ENCODE results near the gene TMEM200B. TPM values are rescaled to one million over a fixed set of nuclear protein-coding genes. Genes with fewer than 3 reads are reported as not detected.

The TMEM200B gene
- total RNA-seq, 2 donors from 2014 or later, result 1.7 to 4.8 TPM

GRCh38 chr1:29145739-29146437 is 22.2 kb upstream of the TMEM200B start:
- Histone ChIP-seq H3K27me3 (no peaks in the 10 kb centered on the region), H3K36me3 (peaks cover 53% of the 10 kb centered on the region), H3K9me3 (no peaks in the 10 kb centered on the region), H3K4me1 (peaks cover 0 to 8% of the 10 kb centered on the region in 2 donors), H3K4me3 (no peak overlapping the region), H3K27ac (no peak overlapping the region)
- DNase-seq (ENCODE audit: low spot score), result no peak
- no peak for TF ChIP-seq CTCF (IDR thresholded peaks at IDR 0.05)

- no peak overlapping the region for H3K4me3 ChIP-seq
- peaks cover 36% of the 10 kb centered on the region for H3K36me3 ChIP-seq
- TF ChIP-seq CTCF (IDR thresholded peaks at IDR 0.05), result no peak
- H3K27ac ChIP-seq, result no peak overlapping the region
- no peaks in the 10 kb centered on the region for H3K27me3 ChIP-seq
- no peak for DNase-seq (ENCODE audit: low spot score)
- no peaks in the 10 kb centered on the region for H3K9me3 ChIP-seq
- peaks cover 0 to 8% of the 10 kb centered on the region in 2 donors for H3K4me1 ChIP-seq
Observed at GRCh38 chr1:29144178-29144577, 20.5 kb upstream of the TMEM200B start.

GRCh38 chr1:29142714-29143113 is 19.0 kb upstream of the TMEM200B start:
- H3K9me3 ChIP-seq, result no peaks in the 10 kb centered on the region
- H3K36me3 ChIP-seq, result peaks cover 22% of the 10 kb centered on the region
- H3K27me3 ChIP-seq, result no peaks in the 10 kb centered on the region
- no peak for DNase-seq (ENCODE audit: low spot score)
- peaks cover 0 to 8% of the 10 kb centered on the region in 2 donors for H3K4me1 ChIP-seq
- TF ChIP-seq CTCF (IDR thresholded peaks at IDR 0.05), result no peak
- H3K27ac ChIP-seq, result no peak overlapping the region
- no peak overlapping the region for H3K4me3 ChIP-seq

GRCh38 chr1:29136391-29136915 is 12.8 kb upstream of the TMEM200B start:
- Histone ChIP-seq H3K4me1 (peaks cover 0 to 7% of the 10 kb centered on the region in 2 donors), H3K36me3 (no peaks in the 10 kb centered on the region), H3K27me3 (no peaks in the 10 kb centered on the region), H3K27ac (no peak overlapping the region), H3K4me3 (no peak overlapping the region), H3K9me3 (no peaks in the 10 kb centered on the region)
- TF ChIP-seq CTCF (IDR thresholded peaks at IDR 0.05), result no peak
- DNase-seq (ENCODE audit: low spot score), result no peak

GRCh38 chr1:29134695-29135028 is 11.0 kb upstream of the TMEM200B start:
- Histone ChIP-seq H3K4me3 (peak overlapping the region in 1 of 2 donors; percentile 4), H3K36me3 (no peaks in the 10 kb centered on the region), H3K4me1 (peaks cover 0 to 7% of the 10 kb centered on the region in 2 donors), H3K27ac (no peak overlapping the region), H3K9me3 (no peaks in the 10 kb centered on the region), H3K27me3 (no peaks in the 10 kb centered on the region)
- TF ChIP-seq CTCF (IDR thresholded peaks at IDR 0.05), result no peak
- DNase-seq (ENCODE audit: low spot score), result no peak

Measured in right atrium auricular region (tissue), 2 donors.